Activated T-cell treated with anti-CD3 and anti-CD28 coated beads for 48 hours (primary cell): ENCODE measurements around the gene TNFSF13B.

ENCODE experiments used
- DNase-seq: peaks from one replicate; pipeline ENCODE4 v3.0.0-alpha.2; 2020; ENCODE audit warnings: low read depth

Gene TNFSF13B

DNA sequence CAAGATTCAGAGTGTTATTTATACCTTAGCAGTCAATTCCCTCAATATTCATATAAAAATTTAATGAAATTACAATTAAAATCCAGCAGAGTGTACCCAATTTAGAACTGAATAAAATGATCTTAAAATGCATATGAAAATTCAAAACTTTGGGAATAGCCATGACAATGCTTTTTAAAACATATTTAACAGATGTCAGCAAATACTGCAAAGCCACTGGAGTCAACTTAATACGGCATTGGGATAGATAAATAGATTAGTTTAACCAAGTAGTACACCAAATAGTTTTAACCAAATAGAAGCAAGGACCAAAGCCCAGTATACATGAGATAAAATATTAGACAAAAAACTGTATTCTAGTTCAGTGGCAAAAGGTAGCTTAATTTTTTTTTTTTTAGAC, 79.8 kb downstream of the TNFSF13B start:
- no peak for DNase-seq

DNA sequence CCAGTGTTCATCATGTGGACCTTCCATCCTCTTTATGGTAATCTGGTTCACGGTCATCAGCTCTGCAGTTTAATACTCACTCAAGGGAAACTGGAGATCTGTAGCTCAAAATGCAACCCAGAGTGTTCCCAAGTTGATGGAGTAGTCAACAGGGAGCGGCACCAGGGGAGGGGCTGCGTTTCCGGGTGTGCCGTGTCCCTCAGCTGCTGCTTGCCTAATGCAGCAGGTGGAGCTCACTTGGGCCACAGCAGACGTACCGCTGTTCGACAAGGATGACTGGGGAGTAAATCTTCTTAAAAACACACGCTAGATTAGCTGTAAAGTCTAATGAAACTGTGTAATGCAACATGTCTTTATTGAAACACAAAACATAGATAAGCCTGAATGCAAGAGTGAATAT, 81.1 kb downstream of the TNFSF13B start:
- DNase-seq, result no peak

DNA sequence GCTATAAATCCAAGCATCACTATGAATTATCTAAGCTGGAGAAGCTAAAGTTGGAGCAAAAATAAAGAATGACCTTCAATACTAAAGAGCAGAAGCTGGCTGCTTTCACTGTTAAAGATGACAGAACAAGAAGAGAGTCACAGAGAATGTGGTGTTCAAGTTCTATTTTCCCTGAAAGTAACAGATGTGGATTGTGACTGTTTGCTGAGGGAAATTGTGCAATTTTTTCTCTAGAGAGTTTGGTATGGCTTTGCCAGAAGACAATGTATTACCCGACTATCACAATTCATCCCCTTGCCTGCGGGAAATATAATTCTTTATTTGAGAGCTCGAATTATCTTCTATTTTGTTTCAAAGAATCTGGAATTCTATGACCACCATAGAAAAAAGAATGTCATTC, 83.1 kb downstream of the TNFSF13B start:
- DNase-seq, result no peak

DNA sequence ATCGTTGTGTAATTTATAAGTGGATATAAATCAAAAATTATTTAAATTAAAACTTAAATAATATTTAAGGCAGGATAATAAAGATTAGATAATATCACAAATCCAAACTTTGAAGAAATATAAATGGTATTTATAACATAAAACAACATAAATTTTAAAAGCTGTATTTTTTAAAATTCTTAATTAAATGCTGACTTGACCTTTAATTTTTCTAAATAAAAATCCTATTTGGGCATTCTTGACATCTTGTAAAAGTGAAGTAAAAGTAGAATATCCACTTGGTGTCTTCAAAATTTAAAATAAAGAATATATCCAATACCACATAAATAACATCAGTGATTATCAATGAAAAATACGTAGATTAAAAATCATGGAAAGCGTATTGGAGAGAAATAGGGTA, 87.7 kb downstream of the TNFSF13B start:
- DNase-seq, result no peak
